ENCODE measurements around the gene BPIFA2.

DNA sequence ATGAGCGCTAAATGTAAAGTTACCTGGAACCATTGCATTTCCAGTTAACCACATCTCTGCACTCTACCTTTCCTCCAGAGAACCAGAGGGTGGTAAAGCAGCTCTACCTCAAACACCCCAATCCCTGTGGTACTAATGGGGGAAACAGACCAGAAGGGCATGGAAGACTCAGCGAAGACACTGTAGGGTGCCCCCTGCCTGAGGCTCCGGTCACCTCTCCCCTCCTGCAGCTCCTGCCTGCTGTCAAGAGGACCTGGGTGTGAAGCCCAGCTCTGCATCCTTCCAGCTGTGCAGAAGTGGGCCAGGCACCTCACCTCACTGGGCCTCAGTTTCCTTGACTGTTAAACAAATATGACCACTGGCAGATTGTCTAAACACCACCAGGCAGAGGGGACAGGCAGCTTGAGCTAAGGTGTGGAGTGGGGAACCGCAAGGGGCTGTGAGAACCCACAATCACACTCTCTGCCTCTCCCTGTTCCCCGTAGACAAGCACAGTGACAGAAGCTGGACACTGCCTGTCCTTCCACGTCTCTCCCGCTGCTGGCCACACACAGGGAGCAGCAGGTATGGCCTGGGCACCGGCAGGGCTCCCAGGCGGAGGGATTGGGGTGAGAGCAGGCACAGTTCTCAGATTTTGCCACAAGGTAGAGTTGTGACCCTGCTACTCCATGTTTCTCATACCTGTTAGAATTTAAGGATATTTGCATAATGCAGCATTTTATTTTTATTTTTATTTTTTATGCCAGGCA is 9.1 kb upstream of the BPIFA2 start:
- TF ChIP-seq, protein P1, sequence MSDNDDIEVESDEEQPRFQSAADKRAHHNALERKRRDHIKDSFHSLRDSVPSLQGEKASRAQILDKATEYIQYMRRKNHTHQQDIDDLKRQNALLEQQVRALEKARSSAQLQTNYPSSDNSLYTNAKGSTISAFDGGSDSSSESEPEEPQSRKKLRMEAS (IDR thresholded peaks at IDR 0.05; ENCODE audit: low read depth, low read length), result no peak
- TF ChIP-seq SREBF1 (IDR thresholded peaks at IDR 0.05; ENCODE audit: low read length) (no peak), EZH2 (IDR thresholded peaks at IDR 0.05; ENCODE audit: borderline replicate concordance, control insufficient read depth, low read depth, low read length) (no peak), POLR2A (IDR thresholded peaks at IDR 0.05; ENCODE audit: low read depth, low read length) (no peak), POLR2AphosphoS5 (IDR thresholded peaks at IDR 0.05; ENCODE audit: low read length) (no peak), MYC (IDR thresholded peaks at IDR 0.05; ENCODE audit: insufficient read depth, insufficient read length, insufficient replicate concordance, low read length, severe bottlenecking) (no peak), KDM1A (IDR thresholded peaks at IDR 0.05; ENCODE audit: borderline replicate concordance) (no peak), IKZF2 (IDR thresholded peaks at IDR 0.05) (no peak), RFX5 (IDR thresholded peaks at IDR 0.05; ENCODE audit: low read depth, low read length) (no peak)
- TF ChIP-seq, protein P2, sequence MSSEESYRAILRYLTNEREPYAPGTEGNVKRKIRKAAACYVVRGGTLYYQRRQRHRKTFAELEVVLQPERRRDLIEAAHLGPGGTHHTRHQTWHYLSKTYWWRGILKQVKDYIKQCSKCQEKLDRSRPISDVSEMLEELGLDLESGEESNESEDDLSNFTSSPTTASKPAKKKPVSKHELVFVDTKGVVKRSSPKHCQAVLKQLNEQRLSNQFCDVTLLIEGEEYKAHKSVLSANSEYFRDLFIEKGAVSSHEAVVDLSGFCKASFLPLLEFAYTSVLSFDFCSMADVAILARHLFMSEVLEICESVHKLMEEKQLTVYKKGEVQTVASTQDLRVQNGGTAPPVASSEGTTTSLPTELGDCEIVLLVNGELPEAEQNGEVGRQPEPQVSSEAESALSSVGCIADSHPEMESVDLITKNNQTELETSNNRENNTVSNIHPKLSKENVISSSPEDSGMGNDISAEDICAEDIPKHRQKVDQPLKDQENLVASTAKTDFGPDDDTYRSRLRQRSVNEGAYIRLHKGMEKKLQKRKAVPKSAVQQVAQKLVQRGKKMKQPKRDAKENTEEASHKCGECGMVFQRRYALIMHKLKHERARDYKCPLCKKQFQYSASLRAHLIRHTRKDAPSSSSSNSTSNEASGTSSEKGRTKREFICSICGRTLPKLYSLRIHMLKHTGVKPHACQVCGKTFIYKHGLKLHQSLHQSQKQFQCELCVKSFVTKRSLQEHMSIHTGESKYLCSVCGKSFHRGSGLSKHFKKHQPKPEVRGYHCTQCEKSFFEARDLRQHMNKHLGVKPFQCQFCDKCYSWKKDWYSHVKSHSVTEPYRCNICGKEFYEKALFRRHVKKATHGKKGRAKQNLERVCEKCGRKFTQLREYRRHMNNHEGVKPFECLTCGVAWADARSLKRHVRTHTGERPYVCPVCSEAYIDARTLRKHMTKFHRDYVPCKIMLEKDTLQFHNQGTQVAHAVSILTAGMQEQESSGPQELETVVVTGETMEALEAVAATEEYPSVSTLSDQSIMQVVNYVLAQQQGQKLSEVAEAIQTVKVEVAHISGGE (CRISPR knock-in tag; IDR thresholded peaks at IDR 0.05), result no peak
- TF ChIP-seq, protein P3, sequence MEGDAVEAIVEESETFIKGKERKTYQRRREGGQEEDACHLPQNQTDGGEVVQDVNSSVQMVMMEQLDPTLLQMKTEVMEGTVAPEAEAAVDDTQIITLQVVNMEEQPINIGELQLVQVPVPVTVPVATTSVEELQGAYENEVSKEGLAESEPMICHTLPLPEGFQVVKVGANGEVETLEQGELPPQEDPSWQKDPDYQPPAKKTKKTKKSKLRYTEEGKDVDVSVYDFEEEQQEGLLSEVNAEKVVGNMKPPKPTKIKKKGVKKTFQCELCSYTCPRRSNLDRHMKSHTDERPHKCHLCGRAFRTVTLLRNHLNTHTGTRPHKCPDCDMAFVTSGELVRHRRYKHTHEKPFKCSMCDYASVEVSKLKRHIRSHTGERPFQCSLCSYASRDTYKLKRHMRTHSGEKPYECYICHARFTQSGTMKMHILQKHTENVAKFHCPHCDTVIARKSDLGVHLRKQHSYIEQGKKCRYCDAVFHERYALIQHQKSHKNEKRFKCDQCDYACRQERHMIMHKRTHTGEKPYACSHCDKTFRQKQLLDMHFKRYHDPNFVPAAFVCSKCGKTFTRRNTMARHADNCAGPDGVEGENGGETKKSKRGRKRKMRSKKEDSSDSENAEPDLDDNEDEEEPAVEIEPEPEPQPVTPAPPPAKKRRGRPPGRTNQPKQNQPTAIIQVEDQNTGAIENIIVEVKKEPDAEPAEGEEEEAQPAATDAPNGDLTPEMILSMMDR (IDR thresholded peaks at IDR 0.05 in 2 of 3, conservative IDR thresholded peaks at IDR 0.05 in 1 of 3; ENCODE audit: control insufficient read depth in 2 of 3, extremely low read depth in 1 of 3, insufficient read depth in 1 of 3, low read depth in 3 of 3, low read length in 3 of 3), result no peak
